Hepatocyte (in vitro differentiated cells): ENCODE measurements around the gene PARP8.

Experiments used
- EZH2 ChIP-seq: fragments of 200-600 bp; sonication (generic); IDR thresholded peaks from 2 replicates; pipeline ENCODE4 v1.6.1; 2016; ENCODE audit warnings: antibody characterized with exemption, mild to moderate bottlenecking, borderline replicate concordance
- EZH2phosphoT487 ChIP-seq: fragments of 200-600 bp; sonication (generic); IDR thresholded peaks from one replicate; pipeline ENCODE4 v1.6.1; 2018; ENCODE audit warnings: antibody characterized with exemption, mild to moderate bottlenecking, low read depth, moderate library complexity; ENCODE audit not compliant: unreplicated experiment, severe bottlenecking

DNA sequence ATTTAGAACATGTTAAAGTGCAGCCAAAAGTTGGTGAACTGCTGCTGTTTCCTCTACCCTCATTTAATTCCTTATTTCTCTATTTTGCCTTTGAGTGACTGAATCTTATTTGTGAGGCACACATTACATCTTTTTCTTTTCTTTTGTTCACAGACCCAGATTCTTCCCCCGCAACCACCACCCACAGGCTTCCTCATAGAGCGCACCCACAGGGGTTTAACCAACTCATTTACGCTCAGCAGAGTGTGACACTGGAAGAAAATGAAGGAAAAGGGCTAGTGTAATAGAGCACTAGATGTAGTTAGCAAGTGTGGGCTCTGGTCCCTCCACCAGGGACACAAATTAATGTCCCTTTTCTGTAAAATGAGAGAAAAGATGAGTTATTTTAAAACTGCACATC, 200.7 kb downstream of the PARP8 start:
- TF ChIP-seq EZH2phosphoT487: no peak
- no peak for TF ChIP-seq EZH2
